ENCODE data around the gene CFAP46. TPM values are rescaled to one million over a fixed set of nuclear protein-coding genes. Genes with fewer than 3 reads are reported as not detected.

CFAP46 gene
- polyA plus RNA-seq, 1 of the 3 experiments (the other 2 are of a cell fraction): 3.9 TPM

DNA sequence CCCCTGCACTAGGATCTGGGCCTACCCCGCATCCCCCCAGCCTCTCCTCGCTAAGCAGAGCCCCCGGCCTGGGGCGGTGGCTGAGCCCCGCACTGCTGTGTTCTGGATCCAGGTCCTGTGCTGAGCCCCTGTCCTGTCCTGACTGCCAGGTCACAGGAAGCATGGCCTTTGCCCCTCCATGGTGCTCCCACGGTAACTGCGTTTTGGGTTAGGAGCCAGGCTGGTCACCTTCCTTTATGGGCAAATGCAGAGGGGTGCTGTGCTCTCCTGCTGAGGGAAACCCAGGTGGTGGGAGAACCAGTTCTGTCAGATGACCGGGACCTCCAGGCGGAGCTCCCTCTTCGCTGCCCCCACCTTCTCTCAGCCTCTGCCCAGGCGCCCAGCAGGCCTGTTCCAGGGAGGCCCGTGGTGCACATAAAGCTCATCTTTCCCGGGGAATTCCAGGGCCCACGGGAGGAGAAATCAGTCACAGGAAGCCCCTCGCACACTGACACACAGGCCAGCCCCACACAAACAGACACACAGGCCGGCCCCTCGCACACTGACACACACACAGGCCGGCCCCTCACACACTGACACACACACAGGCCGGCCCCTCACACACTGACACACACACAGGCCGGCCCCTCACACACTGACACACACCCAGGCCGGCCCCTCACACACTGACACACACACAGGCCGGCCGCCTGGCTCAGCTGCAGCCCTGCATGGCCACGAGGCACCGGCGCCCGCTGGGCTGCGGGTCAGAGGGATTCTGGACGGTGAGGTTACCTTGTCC is 75.6 kb downstream of the CFAP46 start:
- Histone ChIP-seq H3K36me3 (replicated peaks in 1 of 2; ENCODE audit: control insufficient read depth in 1 of 2, insufficient read depth in 2 of 2, low read length in 1 of 2) (no peaks in the 10 kb centered on the region), H3K9ac (no peak overlapping the region), H3F3A (replicated peaks; ENCODE audit: insufficient read depth) (no peaks in the 10 kb centered on the region), H2AFZ (ENCODE audit: low read depth) (no peak overlapping the region), H3K4me1 (ENCODE audit: control insufficient read depth in 1 of 2, insufficient read depth in 2 of 2, low read depth in 1 of 2, low read length in 1 of 2) (no peaks in the 10 kb centered on the region), H3K4me2 (no peak overlapping the region), H4K20me1 (ENCODE audit: insufficient read depth) (no peaks in the 10 kb centered on the region), H3K27ac (ENCODE audit: low read depth in 2 of 2, low read length in 1 of 2) (no peak overlapping the region), H3K9me3 (no peaks in the 10 kb centered on the region), H3K79me2 (ENCODE audit: insufficient read depth) (no peaks in the 10 kb centered on the region), H3K9me2 (no peaks in the 10 kb centered on the region), H3K27me3 (ENCODE audit: insufficient read depth) (no peaks in the 10 kb centered on the region), H3K4me3 (ENCODE audit: low read depth in 2 of 2, low read length in 1 of 2) (no peak overlapping the region)
- no peak for DNase-seq
- ChIA-PET POLR2A (no interaction called here), CTCF (interaction anchor here (1.9 kb wide), 1 partner anchor 212 kb away, joined by 5 read pairs; no protein-coding TSS in a partner anchor)
- WGBS (ENCODE audit: low lambda C conversion rate): 71% methylated on average over 11 of the region's 29 CpGs
- TF ChIP-seq TCF12 (IDR thresholded peaks at IDR 0.05): no peak
- TF ChIP-seq, protein P1, sequence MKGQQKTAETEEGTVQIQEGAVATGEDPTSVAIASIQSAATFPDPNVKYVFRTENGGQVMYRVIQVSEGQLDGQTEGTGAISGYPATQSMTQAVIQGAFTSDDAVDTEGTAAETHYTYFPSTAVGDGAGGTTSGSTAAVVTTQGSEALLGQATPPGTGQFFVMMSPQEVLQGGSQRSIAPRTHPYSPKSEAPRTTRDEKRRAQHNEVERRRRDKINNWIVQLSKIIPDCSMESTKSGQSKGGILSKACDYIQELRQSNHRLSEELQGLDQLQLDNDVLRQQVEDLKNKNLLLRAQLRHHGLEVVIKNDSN (IDR thresholded peaks at IDR 0.05; ENCODE audit: borderline replicate concordance, low read depth): no peak
- TF ChIP-seq USF2 (IDR thresholded peaks at IDR 0.05; ENCODE audit: borderline replicate concordance, low read depth, low read length): no peak
- TF ChIP-seq CTCF (IDR thresholded peaks at IDR 0.05): no peak
- TF ChIP-seq RXRA (IDR thresholded peaks at IDR 0.05; ENCODE audit: borderline replicate concordance, low read depth): no peak
- TF ChIP-seq FOXJ3 (CRISPR knock-in tag; IDR thresholded peaks at IDR 0.05): no peak

DNA sequence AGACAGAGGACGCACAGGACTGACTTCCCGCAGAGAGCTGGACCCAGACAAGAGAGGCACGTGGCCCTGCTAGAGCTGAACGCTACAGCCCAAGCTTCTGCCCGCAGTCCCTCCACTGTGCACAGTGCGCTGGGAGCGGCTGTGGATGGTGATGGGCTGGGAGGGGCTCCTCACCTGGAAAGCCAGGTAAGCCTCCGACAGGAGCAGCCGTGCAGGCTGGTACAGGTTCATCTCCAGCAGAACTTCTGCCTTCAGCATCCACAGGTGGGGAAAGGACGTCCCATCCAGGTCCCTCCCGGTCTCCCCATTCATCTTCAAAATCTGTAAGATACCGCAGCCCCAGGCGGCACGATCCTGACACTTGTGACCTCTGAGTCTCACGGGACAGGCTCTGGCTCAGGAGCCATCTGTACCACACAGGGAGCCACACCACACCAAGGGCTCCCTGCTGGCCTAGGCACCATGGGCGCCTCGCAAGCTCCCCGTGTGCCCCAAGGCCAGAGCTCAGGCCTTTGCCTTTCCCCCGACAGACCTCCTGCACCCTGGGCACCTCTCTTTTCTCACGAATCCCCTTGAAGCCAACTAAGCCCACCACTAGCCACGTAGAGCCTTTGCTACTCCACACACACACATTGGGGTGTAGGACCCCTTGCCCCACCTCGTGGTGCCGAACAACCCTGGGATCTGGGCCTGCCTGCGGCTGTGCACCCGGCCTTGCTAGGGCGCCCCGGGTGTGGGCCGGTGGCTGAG is 76.3 kb downstream of the CFAP46 start:
- Histone ChIP-seq H4K20me1 (ENCODE audit: insufficient read depth) (no peaks in the 10 kb centered on the region), H3K27ac (ENCODE audit: low read depth in 2 of 2, low read length in 1 of 2) (no peak overlapping the region), H3K4me1 (ENCODE audit: control insufficient read depth in 1 of 2, insufficient read depth in 2 of 2, low read depth in 1 of 2, low read length in 1 of 2) (no peaks in the 10 kb centered on the region), H3K9me3 (no peaks in the 10 kb centered on the region), H3K4me2 (no peak overlapping the region), H3K4me3 (ENCODE audit: low read depth in 2 of 2, low read length in 1 of 2) (no peak overlapping the region), H3K79me2 (ENCODE audit: insufficient read depth) (no peaks in the 10 kb centered on the region), H3K27me3 (ENCODE audit: insufficient read depth) (no peaks in the 10 kb centered on the region), H3K9me2 (no peaks in the 10 kb centered on the region), H3K36me3 (replicated peaks in 1 of 2; ENCODE audit: control insufficient read depth in 1 of 2, insufficient read depth in 2 of 2, low read length in 1 of 2) (no peaks in the 10 kb centered on the region), H3K9ac (no peak overlapping the region), H2AFZ (ENCODE audit: low read depth) (no peak overlapping the region), H3F3A (replicated peaks; ENCODE audit: insufficient read depth) (no peaks in the 10 kb centered on the region)
- ChIA-PET POLR2A (no interaction called here), CTCF (no interaction called here)
- no peak for DNase-seq
- WGBS (ENCODE audit: low lambda C conversion rate): 54% methylated on average over 16 of the region's 28 CpGs
- TF ChIP-seq EZH2phosphoT487 (IDR thresholded peaks at IDR 0.05; ENCODE audit: borderline replicate concordance, low read depth) (no peak), ELF1 (IDR thresholded peaks at IDR 0.05) (no peak), GABPA (IDR thresholded peaks at IDR 0.05; ENCODE audit: low read depth) (no peak), NRF1 (IDR thresholded peaks at IDR 0.05; ENCODE audit: low read depth, low read length) (no peak), SIN3A (IDR thresholded peaks at IDR 0.05; ENCODE audit: borderline replicate concordance, low read depth, low read length) (no peak), FOXM1 (IDR thresholded peaks at IDR 0.05; ENCODE audit: low read depth) (no peak), NFIC (IDR thresholded peaks at IDR 0.05; ENCODE audit: borderline replicate concordance) (no peak), TEAD4 (IDR thresholded peaks at IDR 0.05; ENCODE audit: borderline replicate concordance, insufficient read depth) (no peak), CHD2 (IDR thresholded peaks at IDR 0.05; ENCODE audit: low read length, partially characterized antibody) (no peak), RCOR1 (IDR thresholded peaks at IDR 0.05; ENCODE audit: low read length) (no peak), SMC3 (IDR thresholded peaks at IDR 0.05; ENCODE audit: low read depth, low read length) (no peak), POLR2AphosphoS5 (IDR thresholded peaks at IDR 0.05; ENCODE audit: low read depth, low read length) (no peak), YY1 (IDR thresholded peaks at IDR 0.05; ENCODE audit: low read depth) (no peak)
- TF ChIP-seq, protein P2, sequence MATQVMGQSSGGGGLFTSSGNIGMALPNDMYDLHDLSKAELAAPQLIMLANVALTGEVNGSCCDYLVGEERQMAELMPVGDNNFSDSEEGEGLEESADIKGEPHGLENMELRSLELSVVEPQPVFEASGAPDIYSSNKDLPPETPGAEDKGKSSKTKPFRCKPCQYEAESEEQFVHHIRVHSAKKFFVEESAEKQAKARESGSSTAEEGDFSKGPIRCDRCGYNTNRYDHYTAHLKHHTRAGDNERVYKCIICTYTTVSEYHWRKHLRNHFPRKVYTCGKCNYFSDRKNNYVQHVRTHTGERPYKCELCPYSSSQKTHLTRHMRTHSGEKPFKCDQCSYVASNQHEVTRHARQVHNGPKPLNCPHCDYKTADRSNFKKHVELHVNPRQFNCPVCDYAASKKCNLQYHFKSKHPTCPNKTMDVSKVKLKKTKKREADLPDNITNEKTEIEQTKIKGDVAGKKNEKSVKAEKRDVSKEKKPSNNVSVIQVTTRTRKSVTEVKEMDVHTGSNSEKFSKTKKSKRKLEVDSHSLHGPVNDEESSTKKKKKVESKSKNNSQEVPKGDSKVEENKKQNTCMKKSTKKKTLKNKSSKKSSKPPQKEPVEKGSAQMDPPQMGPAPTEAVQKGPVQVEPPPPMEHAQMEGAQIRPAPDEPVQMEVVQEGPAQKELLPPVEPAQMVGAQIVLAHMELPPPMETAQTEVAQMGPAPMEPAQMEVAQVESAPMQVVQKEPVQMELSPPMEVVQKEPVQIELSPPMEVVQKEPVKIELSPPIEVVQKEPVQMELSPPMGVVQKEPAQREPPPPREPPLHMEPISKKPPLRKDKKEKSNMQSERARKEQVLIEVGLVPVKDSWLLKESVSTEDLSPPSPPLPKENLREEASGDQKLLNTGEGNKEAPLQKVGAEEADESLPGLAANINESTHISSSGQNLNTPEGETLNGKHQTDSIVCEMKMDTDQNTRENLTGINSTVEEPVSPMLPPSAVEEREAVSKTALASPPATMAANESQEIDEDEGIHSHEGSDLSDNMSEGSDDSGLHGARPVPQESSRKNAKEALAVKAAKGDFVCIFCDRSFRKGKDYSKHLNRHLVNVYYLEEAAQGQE (IDR thresholded peaks at IDR 0.05; ENCODE audit: low read depth, low read length): no peak
